Stimulated activated CD8-positive, alpha-beta memory T cell treated with anti-CD3 and anti-CD28 coated beads, Interleukin-15, amount 100 ng/mL, for 4 hours (primary cell): ENCODE results near the gene GALNT7.

Experiments used
- DNase-seq, 2 donors: peaks; one replicate each; pipeline ENCODE4 v3.0.0-alpha.2; 2020; ENCODE audit warnings: low read depth in 2 of 2

Gene GALNT7

GRCh38 chr4:173345648-173346047 lies 177.0 kb downstream of the GALNT7 start:
- DNase-seq = no peak

GRCh38 chr4:173346074-173346473 lies 177.5 kb downstream of the GALNT7 start:
- no peak for DNase-seq

GRCh38 chr4:173347467-173347866 lies 178.9 kb downstream of the GALNT7 start:
- no peak for DNase-seq

GRCh38 chr4:173357939-173358338 lies 189.3 kb downstream of the GALNT7 start:
- DNase-seq = no peak

GRCh38 chr4:173360587-173361221 lies 192.1 kb downstream of the GALNT7 start:
- DNase-seq = no peak

GRCh38 chr4:173362666-173363065 lies 194.1 kb downstream of the GALNT7 start:
- no peak for DNase-seq

- DNase-seq = no peak
Observed at GRCh38 chr4:173365359-173365996, 196.9 kb downstream of the GALNT7 start.

- no peak for DNase-seq
Observed at GRCh38 chr4:173367285-173367684, 198.7 kb downstream of the GALNT7 start.

- DNase-seq = no peak
Observed at GRCh38 chr4:173367946-173368345, 199.3 kb downstream of the GALNT7 start.

- peak; percentile 28 to 54 for DNase-seq
Observed at GRCh38 chr4:173370130-173370476, 201.5 kb downstream of the GALNT7 start.

- peak; percentile 94 to 96 for DNase-seq
Observed at GRCh38 chr4:173370477-173371291, 202.1 kb downstream of the GALNT7 start, which contains the start of gene SAP30. SAP30 (plus strand) TSS chr4:173370954; CDS start chr4:173371183, 229 bp downstream.

GRCh38 chr4:173371292-173372192 lies 202.9 kb downstream of the GALNT7 start:
- DNase-seq = no peak
